Esophagus mucosa (tissue), 1 donor: Measurements from ENCODE around the gene HOMEZ. TPM values are rescaled to one million over a fixed set of nuclear protein-coding genes. Genes with fewer than 3 reads are reported as not detected.
"Not testable (repeated sequence)": the region's sequence is repeated elsewhere in the genome, so short reads cannot be mapped to it uniquely, and the experiment has no call there.

Experiments
- ATAC-seq: fragments of 200-7000 bp; cut with Tn5 transposase; one replicate; pipeline ENCODE4 v1.9.1; 2020
- total RNA-seq: library from RNA; stranded (reverse); gene quantifications from one replicate; pipeline ENCODE4 v1.2.4, GENCODE V29; 2023
- donor health status: DM: yes; HTN: yes; CAD: no.

HOMEZ gene, protein sequence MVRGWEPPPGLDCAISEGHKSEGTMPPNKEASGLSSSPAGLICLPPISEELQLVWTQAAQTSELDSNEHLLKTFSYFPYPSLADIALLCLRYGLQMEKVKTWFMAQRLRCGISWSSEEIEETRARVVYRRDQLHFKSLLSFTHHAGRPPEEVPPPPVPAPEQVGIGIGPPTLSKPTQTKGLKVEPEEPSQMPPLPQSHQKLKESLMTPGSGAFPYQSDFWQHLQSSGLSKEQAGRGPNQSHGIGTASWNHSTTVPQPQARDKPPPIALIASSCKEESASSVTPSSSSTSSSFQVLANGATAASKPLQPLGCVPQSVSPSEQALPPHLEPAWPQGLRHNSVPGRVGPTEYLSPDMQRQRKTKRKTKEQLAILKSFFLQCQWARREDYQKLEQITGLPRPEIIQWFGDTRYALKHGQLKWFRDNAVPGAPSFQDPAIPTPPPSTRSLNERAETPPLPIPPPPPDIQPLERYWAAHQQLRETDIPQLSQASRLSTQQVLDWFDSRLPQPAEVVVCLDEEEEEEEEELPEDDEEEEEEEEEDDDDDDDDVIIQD
- total RNA-seq, result 9.6 TPM

DNA sequence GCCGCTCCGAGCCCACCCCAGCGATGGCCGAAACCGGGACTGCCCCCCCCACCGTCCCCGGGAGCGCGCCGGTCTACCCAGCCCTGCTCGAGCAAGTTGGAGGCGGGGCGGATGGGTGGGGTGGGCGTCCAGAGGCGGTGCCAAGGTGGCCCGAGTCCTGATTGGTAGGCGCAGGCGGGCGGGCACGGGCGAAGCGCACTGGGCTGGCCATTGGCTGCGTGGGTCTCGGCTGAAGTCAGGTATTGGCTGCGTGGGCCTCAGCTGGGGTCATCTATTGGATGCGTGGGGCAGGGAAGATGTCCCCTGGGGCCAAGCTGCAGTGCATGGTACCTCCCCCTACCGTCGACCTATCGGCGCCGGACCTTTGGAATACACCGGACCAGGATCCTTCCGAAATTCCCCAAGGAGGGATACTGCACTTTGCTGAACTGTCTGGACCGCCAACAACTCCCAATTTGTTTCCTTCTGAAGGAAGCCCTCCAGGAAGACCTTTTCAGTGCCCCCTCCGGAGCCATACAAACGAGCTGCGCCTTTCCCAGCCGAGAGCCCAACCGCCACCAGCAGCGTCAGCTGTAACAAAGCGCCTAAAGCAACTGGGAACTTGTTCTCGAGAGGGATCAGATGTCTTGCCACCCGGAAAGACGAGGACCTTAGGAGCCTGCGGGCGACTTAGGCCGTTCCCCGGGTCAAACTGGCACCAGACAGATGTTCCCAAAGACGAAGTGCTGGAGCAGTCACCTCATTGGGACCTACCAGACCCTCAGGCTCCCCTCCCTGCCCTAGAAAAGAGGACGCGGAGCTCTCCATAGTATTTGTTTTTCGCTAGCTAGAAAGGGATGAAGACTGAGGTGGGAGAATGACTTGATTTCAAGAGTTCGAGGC lies at the start of gene HOMEZ:
TSS of gene HOMEZ (minus strand) at position 113 of the 882 bp plus-strand sequence. CDS start 180 bp downstream, outside the sequence.
- ATAC-seq, result peak; percentile 99

DNA sequence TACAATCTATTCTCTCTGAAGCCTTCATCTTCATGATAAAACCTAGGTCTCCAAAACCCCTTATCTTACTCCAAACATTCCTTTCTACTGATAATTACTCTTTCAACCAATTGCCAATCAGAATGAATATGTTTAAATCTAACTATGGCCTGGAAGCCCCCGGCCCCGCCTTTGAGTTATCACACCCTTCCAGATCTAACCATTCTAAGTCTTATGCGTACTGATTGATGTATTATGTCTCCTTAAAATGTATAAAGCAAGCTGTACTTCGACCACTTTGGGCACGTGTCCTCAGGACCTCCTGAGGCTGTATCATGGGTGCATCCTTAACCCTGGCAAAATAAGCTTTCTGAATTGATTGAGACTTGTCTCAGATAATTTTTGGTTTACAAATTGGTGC lies 49.7 kb upstream of the HOMEZ start:
- ATAC-seq, result no peak

DNA sequence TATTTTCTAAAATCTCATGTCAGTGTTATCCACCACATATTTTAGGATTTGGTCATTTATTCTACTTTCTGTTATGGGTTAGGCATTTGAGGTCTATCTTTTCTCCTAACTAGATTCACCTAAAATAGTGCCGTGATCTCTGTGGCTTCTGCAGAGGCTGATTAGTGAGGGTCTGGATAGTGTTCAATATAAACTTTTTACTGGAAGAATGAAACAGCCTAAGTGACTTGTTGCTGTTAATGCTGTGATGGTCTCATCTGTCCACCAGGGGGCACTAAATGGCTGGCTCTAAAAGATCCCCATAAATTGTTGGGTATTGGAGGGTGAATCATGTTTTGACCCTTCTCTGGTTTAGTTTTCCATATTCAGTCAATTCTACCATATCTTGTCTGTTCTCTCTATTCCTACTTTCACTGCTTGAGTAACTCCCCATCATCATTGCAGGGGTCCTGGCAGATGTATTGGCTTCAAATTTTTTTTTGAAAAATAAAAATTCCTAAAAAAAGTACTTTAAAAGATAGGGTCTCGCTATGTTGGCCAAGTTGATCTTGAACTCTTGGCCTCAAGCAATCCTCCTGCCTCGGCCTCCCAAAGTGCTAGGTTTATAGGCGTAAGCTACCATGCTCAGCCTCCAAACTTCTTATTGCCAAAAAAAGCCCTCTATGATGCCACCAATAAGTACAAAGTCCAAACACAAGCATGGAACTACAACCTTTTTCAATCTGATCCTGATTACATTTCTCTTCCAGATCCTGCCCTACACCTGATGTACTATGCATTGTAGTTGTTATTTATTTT lies 42.2 kb upstream of the HOMEZ start:
- peak; percentile 73 for ATAC-seq

DNA sequence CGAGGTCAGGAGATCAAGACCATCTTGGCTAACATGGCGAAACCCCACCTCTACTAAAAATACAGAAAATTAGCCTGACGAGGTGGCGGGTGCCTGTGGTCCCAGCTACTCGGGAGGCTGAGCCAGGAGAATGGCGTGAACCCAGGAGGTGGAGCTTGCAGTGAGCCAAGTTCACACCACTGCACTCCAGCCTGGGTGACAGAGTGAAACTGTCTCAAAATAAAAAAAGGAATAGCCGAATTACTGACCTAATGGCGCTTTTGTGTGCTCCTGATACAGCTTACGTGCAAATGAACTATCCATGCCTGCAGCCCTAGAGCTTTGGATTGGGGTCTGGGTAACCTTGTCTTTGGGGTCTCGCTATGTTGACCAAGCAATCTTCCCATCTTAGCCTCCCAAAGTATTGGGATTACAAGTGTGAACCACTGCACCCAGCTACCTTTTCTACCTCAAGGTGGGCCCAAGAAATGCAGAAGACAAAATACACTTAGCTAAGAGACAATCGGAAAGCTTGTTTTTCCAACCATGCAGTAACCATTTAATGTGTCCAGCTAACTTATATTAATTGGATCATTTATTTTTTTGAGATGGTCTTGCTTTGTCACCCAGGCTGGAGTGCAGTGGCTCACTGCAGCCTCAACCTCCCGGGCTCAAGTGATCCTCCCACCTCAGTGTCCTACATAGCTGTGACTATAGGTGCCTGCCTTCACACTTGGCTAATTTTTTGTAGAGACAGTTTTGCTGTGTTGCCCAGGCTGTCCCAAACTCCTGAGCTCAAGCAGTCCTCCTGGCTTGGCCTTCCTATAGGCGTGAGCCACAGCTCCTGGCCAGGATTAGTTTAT lies 40.8 kb upstream of the HOMEZ start:
- peak; percentile 19 for ATAC-seq

DNA sequence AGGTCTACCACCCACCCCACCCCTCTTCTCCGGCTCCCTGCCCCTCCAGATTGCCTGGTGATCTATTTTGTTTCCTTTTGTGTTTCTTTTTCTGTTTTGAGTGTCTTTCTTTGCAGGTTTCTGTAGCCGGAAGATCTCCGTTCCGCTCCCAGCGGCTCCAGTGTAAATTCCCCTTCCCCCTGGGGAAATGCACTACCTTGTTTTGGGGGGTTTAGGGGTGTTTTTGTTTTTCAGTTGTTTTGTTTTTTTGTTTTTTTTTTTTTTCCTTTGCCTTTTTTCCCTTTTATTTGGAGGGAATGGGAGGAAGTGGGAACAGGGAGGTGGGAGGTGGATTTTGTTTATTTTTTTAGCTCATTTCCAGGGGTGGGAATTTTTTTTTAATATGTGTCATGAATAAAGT lies 39.8 kb upstream of the HOMEZ start:
- ATAC-seq, result not testable (repeated sequence)

DNA sequence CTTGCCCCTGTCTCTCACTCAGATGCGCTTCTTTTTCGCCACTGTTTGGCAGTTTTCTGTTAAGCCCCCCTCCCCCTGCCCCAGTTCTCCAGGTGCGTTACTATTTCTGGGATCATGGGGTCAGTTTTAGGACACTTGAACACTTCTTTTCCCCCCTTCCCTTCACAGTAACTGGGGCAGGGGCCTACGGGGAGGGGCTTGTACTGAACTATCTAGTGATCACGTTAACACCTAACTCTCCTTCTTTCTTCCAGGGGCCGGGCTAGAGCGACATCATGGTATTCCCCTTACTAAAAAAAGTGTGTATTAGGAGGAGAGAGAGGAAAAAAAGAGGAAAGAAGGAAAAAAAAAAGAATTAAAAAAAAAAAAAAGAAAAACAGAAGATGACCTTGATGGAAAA lies 39.1 kb upstream of the HOMEZ start:
- ATAC-seq, result no peak

DNA sequence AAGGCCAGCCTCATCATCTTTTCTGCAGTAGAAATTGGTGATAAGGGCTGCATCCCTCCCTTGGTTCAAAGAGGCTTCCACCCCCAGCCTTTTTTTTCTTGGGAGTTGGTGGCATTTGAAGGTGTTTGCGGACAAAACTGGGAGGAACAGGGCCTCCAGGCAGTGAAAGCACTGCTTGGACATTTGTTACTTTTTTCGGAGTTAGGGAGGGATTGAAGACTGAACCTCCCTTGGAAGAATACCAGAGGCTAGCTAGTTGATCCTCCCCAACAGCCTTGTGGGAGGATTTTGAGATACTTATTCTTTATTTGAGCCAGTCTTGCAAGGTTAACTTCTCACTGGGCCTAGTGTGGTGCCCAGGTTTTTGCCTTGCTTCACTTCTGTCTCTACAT lies 38.5 kb upstream of the HOMEZ start:
- no peak for ATAC-seq

DNA sequence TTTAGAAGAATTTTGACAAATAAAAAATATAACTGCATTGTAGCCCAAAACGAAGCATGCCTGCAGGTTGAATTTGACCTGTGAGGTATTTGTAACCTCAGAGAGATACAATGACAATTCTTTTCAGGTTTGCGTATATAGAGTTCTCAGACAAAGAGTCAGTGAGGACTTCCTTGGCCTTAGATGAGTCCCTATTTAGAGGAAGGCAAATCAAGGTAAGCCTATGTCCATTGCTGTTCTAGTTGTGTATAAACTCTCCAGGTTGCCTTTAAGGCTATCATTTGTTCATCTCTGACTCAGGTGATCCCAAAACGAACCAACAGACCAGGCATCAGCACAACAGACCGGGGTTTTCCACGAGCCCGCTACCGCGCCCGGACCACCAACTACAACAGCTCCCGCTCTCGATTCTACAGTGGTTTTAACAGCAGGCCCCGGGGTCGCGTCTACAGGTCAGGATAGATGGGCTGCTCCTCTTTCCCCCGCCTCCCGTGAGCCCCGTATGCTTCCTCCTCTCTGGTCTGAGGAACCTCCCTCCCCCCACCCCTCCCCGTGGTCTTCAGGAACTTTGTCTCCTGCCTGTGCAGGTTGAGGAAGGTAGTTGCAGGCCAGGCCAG lies 38.0 kb upstream of the HOMEZ start:
- no peak for ATAC-seq

DNA sequence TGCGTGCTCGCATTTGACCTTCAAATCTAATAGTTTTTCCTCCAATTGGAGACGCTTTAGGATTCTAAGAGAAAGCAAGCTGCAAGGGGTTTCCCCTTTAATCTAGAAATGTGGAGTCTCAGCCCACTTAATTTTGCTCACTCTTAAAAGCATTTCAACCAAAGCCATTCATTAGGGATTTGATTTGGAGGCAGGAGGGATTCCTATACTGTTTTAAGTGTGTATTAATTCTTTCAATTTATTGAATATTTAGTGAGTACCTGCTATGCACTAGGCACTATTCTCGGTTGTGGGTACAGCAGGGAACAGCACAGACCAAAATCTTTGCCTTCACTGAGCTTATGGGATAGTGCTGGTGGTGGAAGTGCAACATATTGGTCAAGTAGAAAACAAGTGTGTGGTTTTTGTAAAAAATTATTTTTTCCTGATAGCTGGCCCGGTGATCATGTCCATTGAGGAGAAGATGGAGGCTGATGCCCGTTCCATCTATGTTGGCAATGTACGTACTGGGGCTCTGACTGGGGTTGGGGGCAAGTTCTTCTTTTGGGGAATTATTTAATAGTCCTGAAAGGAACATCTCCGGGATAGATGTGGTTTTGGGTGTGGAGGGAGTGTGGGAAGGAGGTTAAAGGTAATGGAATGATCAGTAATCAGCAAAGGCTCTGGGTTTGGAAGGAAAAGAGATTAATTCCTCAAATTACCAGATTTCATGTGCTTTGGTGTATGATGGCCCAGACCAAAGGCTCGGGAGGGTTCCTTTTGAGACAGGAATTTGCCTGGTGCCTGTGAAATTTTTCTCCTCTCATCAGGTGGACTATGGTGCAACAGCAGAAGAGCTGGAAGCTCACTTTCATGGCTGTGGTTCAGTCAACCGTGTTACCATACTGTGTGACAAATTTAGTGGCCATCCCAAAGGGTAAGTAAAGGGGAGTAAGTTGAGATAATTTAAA lies 36.9 kb upstream of the HOMEZ start:
- no peak for ATAC-seq

DNA sequence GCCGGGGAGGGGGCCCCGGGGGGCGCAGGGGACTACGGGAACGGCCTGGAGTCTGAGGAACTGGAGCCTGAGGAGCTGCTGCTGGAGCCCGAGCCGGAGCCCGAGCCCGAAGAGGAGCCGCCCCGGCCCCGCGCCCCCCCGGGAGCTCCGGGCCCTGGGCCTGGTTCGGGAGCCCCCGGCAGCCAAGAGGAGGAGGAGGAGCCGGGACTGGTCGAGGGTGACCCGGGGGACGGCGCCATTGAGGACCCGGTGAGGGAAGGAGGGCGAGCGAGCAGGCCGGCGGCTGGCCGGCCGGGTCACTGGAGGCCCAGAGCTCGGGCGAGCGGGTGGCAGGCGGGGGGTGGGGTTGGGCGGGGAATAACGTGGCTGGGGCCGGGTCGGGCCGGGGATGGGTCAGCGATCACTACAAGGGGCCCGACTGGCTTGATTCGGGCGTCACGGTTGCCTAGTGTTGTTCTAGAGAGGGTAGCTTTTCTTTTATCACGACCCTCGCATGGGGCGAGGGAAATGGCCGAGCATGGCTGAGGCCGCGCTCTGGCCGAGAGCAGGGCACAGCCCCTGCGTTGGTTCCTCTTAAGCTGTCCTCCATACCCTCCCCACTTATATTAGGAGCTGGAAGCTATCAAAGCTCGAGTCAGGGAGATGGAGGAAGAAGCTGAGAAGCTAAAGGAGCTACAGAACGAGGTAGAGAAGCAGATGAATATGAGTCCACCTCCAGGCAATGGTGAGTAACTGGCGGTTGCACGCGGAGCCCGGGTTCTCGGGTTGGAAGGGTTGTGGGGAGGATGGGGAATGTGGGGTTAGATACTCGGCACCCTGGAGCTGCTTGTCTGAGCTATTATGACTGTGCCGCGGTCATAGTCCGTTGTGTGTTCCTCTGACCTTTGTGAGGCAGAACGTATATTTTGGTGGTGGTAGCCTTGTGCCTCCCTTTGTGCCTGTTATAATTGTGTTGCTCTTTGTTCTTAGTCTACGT lies 35.9 kb upstream of the HOMEZ start:
- ATAC-seq, result peak; percentile 15

DNA sequence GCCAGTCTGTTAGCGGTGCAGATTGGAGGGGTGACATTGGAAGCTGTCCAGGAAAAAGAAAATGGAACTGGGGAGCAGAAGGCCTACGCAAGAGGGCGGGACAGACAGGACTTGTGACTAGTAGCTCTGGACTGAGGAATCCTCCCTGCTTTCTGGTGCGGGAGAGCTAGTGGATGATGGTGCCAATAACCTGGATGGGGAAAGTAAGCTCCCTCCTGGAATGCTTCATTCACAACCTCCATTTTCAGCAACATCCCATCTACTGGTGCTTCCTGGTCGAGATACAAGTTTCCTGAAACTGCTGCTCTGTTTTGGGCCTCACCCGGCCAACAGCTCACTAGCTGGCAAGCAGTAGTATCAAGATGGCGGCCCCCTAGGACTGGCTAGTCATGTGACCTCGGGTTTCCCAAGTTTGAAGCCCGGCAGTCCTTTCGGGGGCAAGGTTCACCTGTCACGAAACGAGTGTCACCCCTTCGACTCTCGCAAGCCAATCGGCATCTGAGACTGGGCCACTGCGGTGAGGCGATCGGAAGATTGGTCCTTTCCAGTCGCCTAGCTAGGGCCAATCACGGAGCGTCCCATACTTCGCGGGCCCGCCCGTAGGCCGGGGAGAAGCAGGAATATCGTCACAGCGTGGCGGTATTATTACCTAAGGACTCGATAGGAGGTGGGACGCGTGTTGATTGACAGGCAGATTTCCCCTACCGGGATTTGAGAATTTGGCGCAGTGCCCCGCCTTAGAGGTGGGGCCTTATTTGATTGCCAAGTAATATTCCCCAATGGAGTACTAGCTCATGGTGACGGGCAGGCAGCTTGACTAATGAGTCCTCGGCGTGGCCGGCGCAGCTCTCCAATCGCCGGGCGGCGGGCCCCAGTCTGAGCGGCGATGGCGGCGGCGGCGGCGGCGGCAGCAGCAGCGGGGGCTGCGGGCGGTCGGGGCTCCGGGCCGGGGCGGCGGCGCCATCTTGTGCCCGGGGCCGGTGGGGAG lies 34.9 kb upstream of the HOMEZ start, which contains the start of gene PABPN1:
TSS of gene PABPN1 (plus strand) at position 874 of the 988 bp plus-strand sequence. CDS start at position 887, 13 bp downstream.
- peak; percentile 95 for ATAC-seq

DNA sequence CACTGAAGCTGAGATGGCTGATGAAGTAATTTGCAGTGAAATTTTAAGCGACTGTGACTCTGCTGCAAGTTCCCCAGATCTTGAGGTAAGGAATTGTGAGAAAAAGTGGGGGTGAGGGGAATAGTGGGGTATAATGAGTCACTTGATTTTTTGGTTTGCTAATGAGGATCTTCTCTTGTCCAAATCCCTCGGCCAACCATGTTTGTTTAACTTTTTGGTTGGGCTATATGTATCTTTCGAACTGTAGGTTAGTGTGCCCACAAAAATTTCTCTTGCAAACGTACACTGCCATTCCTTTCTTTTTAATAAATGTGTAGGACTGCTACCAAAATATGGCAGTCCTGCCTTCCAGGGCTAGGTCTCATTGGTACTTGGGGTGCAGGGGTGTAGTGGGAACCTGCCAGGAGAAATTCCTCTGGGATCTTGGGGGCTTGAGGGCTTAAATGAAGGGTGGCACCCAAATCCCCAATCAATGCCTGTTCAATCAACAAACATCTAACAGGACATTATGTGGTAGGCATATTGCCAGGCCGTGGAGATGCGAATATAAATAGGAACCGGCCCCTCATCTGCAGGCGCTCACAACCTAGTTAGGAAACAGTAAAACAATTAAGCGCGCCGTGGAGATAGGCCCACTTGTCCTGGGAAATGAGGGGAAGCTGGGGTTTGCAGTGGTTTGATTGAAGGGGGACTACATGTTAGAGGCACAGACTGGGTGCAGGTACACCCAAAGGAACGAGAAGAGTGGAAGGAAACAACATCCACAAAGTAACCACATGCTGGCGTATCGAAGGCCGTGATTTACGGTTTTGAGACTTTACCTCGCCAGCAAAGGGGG lies 34.0 kb upstream of the HOMEZ start:
- ATAC-seq, result no peak

DNA sequence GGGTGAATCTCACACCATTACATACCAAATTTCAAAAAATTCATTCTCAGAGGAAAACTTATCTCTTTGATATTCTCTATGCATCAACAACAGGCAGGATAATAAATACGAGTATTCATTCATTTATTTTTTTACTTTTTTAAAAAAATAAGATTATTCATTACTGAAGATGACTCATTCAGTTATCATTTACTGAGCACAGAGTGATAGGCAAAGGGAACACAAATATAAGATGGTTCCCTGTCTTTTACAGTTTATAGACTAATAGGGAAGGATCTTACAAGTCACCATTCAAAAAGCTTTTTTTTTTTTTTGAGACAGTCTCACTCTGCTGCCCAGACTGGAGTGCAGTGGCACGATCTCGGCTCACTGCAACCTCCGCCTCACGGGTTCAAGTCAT lies 30.4 kb upstream of the HOMEZ start:
- ATAC-seq, result no peak

DNA sequence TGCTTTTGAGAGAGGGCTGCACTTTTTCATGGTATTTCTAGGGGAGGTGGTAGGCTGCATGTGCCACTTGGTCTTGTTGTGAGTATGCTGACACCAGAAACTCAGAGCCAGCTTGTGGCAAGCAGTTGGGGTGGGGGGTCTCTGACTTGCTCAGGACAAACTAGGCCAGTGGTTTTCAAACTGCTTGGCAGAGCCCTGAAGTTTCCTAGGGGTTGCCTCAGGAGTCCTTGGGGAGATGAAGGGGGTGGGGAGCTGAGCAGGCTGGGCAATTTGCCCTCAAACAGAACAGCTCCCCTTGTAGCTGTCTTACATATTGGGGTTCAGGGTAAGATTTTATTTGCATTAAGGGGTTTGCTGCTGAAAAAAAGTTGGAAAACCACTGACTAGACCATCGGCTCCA lies 24.6 kb upstream of the HOMEZ start:
- no peak for ATAC-seq

DNA sequence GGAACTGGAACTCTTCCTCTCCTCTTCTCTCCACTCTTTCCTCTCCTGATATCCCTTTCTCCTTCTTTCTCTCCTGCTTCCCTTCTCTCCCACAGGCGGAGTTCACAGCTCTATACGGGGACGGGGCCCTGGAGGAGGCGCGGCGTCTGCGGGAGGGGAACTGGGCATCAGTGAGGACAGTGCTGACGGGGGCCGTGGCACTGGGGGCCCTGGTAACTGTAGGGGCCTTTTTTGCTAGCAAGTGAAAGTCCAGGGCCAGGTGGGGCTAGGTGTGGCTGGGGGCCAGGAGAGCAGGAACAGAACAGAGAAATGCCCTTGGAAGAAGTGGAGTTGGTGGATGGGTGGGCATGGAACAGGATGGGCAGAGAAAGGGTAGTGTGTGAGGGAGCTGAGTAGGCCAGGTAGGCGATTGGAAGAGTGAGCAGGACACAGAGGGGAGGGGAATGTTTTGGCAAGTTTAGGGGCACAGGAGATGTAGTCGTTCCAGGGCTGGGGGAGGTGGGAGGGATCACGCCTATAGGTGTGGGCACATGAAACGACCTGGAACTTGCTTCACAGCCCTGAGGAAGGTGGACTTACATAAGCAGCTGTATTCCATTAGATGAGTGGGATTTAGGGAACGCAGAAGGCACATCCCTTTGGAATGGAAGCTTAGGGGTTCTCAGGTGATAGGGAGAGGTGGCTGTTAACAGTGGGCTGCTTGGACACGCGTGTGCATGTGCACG lies 23.0 kb upstream of the HOMEZ start:
- ATAC-seq, result no peak
